GM18907 (cell line): Measurements from ENCODE around the gene E2F3.

Experiments used
- ATAC-seq: cut with Tn5 transposase; IDR thresholded peaks from one replicate; pipeline ENCODE4 v1.9.1; 2021; ENCODE audit warnings: mild to moderate bottlenecking, moderate library complexity; ENCODE audit not compliant: unreplicated experiment

Gene E2F3

DNA sequence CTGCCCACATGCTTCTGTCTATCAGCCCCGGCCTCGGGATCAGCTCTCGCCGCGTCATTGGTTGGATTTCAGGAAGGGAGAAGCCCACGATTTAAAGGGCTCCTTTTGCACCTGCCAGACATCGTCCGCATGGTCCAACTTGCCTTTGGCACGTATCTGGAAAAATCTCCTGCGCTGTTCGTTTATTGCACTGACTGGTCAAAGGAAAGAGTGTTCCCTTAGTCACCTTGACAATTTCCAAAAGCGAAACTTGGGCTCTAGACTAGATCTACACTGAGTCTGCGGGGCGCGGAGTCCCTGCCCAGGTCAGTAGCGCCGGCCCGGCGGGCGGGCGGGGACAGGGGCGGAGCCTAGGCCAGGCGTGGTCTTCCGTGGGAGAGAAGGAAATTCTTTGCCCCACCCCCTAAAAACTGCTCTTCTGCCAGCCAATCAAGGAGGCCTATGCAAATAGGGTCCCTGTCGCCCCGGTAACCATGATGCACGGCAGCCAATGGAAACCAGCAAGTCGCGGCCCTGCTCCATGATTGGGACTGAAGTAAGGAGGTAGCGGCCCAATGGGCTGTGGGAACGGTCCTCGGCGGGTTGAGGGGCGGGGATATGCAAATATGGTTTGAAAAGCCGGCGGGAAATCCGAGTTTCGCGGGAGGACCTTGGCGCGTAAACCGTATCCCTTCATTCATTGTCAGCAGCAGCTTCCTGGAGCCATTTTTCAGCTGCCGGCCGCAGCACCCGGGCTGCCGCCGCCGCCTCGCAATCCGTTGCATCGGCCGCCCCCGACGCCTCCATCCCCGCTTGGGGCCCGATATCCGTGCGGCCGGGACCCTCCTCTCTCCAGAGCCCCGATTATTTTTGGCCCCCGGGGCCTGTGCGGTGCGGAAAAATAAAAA lies at the start of gene E2F3:
Gene E2F3, plus strand, starts transcription at position 675 of the 887 bp plus-strand sequence. CDS start 354 bp downstream, outside the sequence.
- peak; percentile 87 for ATAC-seq

DNA sequence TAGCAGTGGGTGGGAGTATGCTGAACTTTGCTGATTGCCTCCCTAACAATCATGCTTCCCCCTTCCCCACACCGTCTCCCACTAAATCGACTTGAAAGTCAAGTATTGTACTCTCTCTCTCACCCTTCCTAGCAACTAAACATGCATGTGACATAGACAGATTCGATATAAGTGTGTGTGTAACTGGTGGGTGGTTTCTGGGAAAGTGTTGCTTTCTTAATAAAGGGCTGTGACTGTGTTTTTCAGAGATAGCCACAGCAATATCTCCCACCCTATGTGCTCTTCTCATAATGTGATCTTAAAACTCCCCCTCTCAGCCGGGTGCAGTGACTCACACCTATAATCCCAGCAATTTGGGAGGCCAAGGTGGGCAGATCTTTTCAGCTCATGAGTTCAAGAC lies 49.3 kb upstream of the E2F3 start:
- ATAC-seq: no peak

DNA sequence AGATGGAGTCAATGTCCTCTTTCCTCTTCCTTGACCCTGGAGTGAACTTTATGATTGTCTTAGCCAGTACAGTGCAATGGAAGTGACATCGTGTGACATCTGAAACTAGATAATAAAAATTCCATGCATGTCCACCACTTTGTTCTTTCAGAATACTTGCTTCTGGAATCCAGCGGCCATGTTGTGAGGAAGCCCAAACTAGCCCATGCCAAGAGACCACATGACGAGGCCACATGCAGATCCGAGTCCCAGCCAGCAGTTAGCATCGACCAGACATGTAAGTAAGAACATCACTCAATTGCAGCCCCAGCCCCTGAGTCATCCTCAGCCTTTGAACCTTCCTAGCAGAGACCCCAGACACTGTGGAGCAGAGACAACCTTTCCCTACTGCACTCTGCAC lies 48.5 kb upstream of the E2F3 start:
- ATAC-seq: no peak

DNA sequence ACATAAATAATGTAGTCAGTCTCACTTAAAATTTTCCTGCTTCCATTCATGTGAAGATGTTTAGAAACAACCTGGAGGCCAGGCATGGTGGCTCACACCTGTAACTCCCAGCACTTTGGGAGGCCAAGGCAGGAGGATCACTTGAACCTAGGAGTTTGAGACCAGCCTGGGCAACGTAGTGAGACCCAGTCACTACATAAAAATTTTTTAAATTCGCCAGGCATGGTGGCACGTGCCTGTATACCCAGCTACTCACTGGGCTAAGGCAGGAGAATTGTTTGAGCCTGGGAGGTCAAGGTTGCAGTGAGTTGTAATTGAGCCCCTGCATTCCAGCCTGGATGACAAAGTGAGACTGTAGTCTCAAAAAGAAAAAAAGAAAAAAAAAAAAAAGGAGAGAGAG lies 47.3 kb upstream of the E2F3 start:
- no peak for ATAC-seq

DNA sequence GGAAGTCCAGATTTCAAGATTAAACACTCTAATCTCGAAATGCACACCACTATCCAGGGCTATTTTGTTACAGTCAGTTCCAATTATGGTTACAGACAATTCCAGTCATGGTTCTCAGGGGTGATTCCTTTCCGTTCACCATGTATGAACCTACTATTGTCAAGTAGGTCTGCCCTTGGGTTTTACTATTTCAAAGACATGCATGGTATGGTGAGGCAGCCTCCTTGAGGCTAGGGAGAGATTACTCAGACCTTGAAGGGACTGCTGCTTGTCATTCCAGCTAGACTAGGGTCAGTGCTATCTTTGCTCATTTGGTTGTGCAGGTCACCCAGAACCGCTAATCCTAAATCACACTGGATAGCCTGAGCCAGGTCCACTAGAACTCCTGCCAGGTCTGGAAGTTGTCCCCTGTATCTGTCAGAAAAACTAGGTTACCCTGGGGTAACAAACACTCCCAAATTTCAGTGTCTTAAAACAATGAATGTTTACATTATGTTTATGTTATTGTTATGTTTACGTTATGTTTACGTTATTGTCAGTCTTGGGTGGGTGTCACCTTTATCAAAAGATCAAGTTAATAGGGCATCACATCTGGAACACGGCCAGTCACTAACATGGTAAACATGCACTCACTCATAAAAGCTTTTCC lies 41.1 kb upstream of the E2F3 start:
- ATAC-seq: no peak

DNA sequence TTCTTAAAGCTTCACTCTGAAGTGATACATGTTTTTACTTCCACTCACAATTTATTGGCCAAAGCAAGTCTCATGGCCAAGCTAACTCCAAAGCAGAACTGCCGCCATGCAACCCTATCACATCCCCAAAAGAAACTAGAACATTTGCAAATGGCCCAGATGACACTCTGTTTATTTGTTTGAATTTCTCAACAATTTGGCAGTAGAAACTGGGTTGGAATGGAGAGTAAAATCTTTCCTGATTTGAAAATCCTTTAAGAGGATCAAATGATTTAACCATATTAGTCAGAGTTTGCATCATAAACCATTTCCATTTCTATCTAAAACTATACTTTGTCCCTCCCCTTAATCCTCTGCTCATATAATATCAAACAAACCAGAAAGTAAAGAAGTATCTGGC lies 39.1 kb upstream of the E2F3 start:
- ATAC-seq: no peak

DNA sequence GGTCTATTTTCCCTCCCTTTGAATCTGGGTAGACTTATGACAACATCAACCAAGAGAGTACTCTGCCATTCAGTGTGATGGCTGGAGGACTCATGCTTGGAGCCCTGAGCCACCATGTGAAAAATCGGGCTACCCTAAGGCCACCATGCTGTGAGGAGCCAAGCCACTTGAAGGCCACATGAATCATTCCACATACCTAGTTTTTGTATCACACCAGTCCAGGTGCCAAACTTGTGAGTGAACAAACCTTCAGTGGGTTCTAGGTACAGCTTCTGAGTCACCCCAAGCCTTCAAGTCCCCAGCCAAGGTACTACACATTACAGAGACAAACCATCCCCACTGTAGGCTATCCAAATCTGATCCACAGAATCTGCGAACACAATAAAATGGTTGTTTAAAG lies 37.4 kb upstream of the E2F3 start:
- ATAC-seq: no peak

DNA sequence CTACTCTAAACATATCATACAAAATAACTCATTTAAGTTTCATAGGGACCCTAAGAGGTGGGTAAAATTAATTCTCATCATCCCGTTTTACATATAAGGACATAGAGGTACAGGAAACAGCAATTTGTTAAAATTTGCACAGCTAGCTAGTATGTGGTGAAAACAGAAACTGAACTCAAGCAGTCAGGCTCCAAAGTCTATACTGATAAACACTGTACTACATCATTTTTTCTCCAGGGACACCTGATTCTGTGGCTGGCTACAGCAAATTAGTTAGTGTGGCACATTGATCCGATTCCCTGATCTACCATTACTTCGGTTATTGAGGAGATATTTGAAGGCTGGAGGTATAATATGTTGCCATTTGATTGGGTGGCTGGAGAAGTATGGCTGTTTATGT lies 36.2 kb upstream of the E2F3 start:
- ATAC-seq: peak; percentile 84

DNA sequence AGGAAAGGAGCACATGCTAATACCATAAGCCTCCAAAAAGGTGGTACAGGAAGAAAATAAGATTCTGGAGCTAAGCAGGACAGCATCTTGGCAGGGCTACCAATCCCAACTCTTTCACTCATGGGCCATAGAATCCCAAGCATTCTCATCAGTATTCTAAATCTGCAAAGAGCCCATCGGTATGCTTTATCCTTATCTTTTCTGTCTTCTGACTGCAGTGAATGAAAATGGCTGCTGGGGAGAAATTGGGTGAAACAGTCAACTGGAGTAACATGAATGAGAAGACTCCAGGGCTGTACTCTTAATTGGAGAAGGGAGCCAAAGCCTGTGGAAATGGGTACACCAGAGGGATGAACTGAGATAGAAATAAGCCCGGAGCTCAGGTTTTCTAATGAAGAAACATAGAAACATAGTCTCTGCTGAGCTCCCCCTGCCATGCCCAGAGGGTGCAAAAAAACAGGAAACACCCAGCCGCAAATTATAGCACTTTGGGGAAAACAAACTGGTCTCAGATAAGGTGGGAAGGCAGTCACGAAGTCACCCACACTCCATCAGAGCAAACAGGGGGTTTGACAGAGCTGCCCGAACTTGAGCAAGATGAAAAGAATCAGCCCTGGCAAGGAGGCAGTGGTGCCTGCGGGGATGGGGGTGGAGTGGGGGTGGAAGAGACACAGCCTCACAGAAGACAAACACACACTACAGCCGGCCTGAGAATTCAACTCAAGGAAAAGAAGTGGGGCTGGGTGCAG lies 35.4 kb upstream of the E2F3 start:
- ATAC-seq: no peak

DNA sequence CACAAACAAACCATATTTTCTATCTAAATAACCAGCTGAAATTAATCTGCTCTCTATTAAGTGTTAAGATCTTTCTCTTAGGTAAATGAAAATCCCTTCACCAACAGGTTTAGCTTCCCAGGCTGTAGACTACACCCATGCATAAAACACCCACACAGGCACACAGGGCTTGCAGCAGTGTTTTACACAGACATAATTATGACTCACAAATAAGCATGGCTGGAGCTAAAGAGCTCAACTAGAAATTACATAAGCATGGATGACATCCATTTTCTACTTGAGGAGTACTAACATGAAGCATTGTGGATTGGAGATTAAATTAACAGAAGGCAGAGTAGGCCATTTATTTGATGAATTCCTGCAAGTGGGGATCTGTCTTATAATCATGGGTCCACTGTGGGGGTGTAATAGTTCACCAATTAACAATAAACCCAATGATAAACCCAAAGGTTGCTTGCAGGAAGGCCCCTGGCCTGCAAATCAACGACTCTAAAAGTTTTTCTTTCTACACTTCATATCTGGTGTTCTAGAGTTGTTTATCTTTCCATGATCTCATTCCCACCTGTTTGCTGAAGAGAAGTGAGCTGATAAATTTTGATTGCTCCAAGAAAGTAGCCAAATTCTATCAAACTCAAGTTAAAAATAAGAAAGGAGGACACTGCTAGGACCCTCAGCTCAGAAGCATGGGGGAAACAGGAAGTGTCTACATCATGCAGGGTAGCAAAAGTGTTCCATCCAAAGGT lies 33.8 kb upstream of the E2F3 start:
- no peak for ATAC-seq

DNA sequence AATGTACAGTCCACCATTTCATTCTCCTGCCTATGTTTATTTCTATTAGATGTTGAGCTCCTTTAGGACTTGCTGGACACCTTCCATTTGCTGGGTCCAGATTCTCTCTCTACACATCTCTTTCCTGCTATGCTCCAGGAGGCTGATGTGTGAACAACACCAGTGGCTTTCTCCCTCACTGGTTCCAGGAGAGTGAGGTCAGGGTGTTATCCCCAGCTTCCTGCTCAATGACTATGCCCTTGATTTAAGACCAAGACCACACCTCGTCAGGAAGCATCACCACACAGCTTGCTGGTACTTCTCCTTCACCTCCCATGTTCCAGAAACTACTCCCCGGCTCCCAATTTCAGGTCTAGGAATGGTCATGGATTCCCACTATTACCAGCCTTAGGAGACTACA lies 31.3 kb upstream of the E2F3 start:
- ATAC-seq: no peak

DNA sequence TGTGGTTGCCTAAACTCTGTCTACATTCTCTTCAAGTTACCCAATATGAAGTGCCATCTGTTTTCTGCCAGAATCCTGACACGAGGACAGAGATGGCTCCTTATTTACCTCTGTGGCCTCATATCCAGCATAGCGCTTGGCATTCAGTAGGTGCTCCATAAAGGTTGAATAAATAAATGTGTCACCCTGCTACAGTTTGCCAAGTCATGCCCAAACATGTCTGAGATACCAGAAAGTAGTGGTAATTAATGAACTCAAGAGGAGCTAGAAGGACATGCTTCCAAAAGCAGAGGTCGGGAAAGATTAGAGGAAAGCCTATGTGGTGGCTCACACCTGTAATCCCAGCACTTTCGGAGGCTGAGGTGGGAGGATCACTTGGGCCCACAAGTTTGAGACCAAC lies 30.9 kb upstream of the E2F3 start:
- no peak for ATAC-seq

DNA sequence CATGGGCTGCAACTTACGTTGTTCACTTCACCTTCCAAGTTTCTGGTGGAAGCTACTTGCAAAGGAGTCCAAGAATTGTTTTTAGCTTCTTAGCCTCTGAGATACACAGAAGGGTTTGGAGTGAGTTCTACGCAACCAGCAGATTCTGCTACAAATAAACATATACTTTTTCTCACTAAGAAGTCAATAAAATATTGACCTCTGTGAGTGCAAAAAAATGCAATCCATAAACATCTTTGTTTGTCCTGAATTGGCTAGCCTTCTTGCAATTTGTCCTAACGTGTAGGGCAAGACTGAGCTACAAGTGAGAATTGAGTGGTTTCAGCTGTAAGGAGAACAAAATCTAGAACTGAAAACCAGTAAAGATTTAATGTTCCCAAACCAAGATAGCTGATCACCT lies 26.2 kb upstream of the E2F3 start:
- no peak for ATAC-seq

DNA sequence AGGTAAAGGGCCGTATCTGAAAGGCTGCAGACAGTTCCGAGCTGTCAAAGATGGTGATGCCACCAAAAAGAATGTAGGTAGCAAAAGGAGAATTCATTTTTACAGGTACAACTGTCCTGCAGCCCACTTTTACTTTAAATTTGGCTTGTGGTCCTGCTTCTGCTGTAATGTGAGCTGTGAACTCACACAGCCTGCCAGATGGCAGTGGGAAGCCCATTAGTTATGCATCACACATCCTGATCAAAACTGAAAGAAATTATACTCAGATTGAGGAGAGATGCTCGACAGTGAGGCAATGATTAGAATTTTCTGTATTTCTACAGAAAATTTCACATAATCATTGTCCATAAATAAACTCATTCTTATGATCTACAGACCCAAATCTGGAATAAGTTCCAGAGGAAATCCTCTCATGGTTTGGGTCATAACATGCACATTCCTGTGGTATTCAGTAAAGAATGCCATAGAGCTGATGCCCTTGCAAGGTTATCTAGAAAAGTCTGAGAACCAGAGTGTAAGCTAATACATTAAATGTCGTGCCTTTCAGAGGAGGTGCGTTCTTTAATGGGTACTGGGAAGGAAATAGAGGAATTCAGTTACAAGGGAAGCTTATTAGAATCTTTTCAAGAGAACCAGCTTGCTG lies 23.9 kb upstream of the E2F3 start:
- ATAC-seq: no peak

DNA sequence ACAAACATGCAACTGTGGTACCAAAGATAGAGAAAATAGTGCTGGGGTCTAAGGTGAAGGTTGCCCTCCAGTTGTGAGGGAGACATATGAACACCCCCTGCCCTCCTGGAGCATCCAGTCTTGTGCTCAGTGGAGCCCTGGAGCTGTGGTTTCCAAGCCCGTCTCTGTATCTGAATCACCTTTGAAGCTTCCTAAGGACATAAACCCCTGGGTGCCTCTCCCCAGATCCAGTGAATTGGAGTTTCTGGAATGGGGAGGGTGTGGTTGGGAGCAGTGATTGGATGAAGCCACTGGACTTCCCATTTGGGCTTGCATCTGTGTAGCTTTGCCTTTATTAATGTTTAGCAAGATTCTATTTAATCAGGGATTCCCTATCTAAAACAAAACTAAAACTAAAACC lies 22.4 kb upstream of the E2F3 start:
- ATAC-seq: no peak

DNA sequence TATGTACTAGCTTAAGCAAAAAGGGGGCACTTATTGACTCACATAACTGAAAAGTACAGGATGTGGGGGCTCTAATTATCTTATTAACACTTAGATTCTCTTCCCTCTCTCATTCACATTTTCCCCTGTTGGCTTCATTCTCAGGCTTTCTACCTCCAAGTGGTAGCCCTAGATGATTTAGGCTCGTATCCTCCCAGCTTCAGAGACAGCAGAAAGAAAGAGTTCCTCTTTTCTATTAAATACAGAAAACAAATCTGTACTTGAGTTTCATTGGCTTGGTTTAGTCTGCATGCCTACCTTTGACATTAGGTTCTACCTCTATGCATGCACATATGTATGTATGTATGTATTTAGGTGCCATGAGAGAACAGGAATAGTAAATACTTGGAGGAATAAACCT lies 15.5 kb upstream of the E2F3 start:
- ATAC-seq: no peak

DNA sequence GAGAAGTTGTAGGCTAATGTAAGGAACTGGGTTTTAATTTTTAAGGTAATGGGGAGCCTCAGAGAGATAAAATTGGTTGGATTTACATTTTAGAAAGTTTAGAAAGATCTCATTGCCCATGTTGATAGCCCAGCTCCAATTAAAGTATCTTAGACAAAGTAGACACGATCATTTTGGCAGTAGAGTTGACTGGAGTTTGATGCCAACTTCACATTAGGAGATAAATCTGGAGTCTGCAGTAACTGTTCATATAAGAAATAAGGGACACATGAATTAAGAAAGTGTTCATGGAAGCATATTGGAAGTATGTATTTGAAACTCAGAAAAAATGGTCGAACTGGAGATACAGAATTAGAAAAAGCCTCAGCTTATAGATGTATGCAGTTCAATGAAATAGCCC lies 12.6 kb upstream of the E2F3 start:
- no peak for ATAC-seq

DNA sequence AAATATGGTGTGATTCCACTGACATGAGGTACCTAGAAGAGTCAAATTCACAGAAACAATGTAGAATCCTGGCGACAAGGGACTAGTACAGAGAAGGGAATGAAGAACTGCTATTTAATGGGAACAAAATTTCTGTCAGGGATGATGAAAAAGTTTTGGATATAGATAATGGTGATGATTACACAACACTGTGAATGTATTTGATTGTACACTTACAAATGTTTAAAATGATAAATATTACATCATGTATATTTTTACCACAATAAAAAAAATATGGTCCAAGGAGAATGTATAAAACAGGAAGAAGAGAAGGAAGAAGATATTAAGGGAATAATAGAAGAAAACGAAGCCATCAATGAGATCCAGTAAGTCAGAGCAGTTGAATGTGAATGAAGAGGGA lies 8.4 kb upstream of the E2F3 start:
- no peak for ATAC-seq

DNA sequence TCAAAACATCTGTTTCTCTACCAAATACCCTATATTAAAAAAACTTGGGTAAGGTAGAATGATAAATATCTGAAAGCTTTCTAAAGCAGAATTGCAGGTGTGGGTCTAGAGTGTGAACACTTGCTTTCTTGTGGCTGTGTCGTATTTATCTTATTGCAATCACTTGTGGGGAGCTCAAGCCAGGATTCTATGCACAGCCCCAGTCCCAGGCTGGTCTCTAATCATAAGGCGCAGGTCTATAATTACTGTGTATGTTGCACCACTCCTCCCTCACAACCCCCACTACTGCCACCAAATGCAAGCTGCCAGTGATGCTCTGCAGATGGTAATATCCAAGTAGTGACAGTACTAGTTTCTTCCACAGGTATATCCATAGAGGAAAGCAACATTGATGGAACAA lies 2.2 kb upstream of the E2F3 start:
- ATAC-seq: no peak

DNA sequence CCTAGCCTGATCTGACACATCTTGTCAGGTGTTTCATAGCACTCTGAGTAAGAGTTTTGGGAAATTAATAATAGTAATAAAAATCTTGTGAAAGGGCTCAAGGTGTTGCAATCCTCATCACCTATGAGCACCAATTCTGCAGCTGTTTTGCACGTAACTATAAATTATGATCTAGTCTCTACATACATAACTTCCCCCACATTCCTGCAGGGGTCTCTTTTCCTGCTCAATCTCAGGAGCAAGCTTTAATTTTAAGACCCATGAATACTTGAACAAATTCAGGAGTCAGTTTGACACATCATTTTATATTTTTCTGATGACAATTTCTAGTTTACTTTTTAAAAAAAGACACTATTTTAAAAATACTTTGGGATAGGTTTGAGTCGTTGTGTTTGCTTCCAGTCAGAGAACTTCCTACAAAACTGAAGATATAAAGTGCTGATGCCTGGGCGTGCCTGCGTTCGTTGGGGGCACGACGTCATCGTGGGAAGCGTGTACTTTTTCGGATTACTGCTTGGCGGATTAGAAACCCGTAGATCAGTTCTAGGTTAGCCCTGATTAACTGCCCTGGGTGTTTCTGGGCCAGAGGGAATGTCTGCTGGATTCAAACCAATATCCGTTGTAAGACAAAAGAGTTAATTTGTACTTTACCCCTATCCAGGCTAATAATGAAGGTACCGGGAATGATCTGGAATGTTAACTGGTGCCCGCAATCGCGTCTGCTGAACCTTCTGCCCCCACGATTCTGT lies 1.0 kb upstream of the E2F3 start:
- ATAC-seq: no peak
